A204.1 (cell line): ENCODE measurements around the gene MICAL3.
"Not testable (repeated sequence)": the region's sequence is repeated elsewhere in the genome, so short reads cannot be mapped to it uniquely, and the experiment has no call there.

Experiments used
- FAIRE-seq: peaks from 2 replicates; lab custom pipeline; 2012; peaks lifted over from hg19 to GRCh38; lab: Jason Lieb, UNC

MICAL3 gene, protein sequence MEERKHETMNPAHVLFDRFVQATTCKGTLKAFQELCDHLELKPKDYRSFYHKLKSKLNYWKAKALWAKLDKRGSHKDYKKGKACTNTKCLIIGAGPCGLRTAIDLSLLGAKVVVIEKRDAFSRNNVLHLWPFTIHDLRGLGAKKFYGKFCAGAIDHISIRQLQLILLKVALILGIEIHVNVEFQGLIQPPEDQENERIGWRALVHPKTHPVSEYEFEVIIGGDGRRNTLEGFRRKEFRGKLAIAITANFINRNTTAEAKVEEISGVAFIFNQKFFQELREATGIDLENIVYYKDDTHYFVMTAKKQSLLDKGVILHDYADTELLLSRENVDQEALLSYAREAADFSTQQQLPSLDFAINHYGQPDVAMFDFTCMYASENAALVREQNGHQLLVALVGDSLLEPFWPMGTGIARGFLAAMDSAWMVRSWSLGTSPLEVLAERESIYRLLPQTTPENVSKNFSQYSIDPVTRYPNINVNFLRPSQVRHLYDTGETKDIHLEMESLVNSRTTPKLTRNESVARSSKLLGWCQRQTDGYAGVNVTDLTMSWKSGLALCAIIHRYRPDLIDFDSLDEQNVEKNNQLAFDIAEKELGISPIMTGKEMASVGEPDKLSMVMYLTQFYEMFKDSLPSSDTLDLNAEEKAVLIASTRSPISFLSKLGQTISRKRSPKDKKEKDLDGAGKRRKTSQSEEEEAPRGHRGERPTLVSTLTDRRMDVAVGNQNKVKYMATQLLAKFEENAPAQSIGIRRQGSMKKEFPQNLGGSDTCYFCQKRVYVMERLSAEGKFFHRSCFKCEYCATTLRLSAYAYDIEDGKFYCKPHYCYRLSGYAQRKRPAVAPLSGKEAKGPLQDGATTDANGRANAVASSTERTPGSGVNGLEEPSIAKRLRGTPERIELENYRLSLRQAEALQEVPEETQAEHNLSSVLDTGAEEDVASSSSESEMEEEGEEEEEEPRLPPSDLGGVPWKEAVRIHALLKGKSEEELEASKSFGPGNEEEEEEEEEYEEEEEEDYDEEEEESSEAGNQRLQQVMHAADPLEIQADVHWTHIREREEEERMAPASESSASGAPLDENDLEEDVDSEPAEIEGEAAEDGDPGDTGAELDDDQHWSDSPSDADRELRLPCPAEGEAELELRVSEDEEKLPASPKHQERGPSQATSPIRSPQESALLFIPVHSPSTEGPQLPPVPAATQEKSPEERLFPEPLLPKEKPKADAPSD (N-terminal part only)

DNA sequence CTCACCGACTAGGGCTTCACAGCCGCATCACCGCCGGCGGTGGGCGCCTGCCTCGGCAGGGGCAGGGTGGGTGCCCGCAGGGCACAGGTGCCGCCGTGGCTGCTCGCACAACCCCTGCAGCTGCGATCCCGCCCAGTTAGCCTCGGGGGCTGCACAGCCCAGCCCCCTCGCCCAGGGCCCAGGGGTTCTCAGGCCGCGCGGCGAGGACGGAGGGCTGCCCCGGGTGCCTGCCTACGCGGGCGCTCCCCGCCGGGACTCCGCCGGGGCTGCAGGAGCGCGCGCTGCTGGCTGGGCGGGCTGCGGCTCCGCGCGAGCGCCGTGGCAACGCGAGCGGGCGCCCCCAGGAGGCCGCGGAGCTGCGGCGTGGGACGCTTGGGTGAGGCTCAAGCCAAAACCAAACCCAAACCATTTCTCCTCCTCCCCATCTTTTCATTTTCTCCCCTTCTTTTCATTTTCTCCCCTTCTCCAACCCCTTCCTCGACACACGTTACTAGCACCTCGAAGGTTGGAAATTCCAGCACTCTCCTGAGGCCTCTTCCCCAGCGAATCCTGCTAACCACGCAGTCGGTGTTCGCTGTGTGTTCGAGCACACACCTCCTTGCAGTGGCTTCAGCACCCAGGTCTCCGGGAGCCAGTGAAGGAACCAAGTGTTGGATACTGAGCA is at the start of gene MICAL3:
TSS of gene MICAL3 (minus strand) at position 286 of the 664 bp plus-strand sequence. CDS start 117,749 bp downstream, outside the sequence.
- FAIRE-seq, result no peak

DNA sequence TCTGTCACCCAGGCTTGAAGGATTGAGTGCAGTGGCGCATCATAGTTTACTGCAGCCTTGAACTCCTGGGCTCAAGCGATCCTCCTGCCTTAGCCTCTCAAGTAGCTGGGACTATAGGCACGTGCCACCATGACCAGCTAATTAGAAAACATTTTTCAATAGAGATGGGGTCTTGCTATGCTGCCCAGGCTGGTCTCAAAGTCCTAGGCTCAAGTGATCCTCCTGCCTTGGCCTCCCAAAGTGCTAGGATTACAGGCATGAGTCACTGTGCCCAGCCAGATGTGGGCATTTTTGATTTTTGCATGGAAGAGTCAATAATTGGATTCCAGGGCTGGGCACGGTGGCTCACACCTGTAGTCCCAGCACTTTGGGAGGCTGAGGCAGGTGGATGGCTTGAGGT is 49.6 kb upstream of the MICAL3 start:
- not testable (repeated sequence) for FAIRE-seq

DNA sequence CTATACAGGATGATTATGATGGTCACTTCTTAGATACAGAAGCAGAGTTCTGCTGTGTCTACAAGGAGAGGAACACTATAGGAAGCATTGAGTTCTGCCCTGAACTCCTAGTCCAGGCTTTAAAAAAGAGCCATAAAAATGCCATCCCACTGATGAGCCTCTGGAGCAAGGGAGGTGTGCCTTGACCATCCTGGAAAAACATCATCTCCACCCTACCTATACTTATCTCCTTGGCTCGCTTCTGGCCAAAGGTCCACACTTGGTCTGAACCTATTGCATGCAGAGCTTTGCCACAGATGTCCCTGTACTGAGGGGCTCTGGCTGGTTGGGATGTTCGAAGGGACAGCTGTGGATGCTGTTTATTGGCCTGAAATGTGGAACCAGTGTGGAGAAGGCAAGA is 49.1 kb upstream of the MICAL3 start:
- FAIRE-seq, result no peak

DNA sequence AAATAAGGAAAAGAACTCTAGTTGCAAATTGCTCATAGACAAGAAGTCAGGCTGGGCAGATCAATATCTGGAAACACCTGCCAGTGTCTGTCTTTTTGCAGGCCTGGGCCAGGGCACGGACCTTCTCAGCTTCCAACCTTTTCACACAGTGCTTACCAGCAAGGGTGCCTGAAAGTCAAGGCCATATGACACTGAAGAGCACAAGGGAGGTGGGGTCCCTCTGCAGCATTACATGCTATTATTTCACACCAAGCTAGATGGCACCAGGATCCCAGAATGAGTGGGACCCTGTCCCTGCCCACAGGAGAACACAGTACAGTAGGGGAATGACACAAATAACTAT is 47.6 kb upstream of the MICAL3 start:
- no peak for FAIRE-seq

DNA sequence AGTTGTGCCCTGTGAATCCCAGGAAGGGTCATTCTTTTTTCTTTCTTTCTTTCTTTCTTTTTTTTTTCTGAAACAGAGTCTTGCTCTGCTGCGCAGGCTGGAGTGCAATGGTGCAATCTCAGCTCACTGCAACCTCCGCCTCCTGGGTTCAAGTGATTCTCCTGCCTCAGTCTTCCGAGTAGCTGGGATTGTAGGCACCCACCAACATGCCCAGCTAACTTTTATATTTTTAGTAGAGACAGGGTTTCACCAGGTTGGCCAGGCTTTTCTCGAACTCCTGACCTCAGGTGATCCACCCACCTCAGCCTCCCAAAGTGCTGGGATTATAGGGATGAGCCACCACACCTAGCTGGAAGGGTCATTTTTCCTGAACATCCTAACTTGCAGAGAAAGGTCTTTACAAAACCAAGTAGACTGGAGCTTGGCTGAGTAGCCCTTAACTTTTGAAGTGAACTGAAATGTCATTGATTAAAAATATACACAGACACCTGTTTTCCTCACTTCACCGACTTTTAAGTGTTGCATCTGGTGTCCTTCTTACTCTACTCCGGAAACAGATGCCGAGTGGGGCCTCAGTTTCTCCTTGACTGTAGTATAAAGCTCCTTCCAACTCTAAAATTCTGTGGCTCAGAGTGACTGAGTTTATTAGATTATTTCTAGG is 47.1 kb upstream of the MICAL3 start:
- FAIRE-seq, result not testable (repeated sequence)

DNA sequence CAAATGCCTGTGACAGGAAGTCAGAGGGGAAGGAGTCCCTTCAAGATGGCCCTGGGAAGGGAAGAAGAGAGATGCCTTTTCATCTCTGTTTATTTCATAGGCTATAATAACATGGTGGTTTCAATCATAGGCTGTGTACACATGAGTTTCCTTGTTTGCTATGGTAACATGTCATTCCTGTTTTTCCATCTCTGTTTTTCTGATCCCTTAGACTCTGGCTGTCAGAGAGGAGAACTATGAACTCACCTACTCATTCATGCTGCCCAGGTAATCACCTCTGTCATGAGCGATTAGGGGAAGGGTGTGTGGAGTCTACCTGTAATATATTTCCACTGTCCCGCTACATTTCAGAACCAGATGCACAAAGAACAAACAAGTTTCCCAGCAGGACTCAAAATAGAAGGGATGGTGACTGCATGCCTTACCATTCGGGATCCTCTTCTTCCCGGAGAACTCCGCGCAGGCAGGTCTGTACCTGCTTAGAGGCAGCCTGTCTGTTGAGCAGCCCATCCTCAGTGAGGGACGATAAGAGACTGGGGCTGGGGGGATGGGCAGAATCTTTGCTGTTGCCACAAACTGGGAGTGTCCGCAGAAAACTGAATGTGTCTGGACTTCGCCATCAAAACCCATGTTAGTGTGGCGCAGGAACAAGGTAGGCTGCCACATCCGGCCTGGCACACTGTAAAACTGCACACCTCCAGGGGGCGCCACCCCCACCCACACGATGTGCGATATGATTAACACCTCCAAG is 46.4 kb upstream of the MICAL3 start:
- no peak for FAIRE-seq

DNA sequence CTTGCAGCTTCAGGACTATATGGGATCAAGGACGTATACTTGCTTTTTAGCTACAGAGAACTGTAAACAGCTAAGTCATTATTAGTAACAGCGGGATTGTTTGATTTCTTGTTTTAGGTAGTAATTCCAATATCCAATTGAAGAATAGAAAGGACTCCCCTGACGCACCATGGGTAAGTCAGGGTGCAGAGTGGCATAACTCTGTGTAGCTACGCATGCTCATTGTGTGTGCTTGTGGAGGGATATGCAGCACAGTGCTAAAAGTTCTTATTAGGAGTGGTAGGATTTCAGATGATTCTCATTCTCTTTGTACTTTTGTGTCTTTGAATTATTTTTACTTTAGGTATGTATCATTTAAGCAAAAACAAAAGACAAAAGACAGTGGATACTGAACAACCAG is 45.7 kb upstream of the MICAL3 start:
- FAIRE-seq, result no peak

DNA sequence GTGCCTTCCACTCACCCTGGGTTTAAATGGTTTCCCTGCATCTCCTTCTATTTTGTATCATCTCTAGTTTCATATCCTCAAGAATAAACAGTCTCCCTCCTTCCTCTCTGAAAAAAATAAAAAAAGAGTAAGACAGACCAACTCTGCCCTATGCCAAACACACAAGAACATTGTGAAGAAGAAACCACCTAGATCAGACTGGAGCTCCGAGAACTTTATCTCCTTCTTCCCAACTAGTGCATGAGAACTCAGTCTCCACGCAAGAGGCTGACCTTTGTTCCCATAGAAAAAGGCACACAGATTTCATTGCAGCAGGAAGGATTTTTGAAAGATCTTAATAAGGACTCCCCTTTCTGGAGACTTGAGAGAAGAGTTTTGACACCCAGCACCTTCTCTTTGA is 44.7 kb upstream of the MICAL3 start:
- no peak for FAIRE-seq

DNA sequence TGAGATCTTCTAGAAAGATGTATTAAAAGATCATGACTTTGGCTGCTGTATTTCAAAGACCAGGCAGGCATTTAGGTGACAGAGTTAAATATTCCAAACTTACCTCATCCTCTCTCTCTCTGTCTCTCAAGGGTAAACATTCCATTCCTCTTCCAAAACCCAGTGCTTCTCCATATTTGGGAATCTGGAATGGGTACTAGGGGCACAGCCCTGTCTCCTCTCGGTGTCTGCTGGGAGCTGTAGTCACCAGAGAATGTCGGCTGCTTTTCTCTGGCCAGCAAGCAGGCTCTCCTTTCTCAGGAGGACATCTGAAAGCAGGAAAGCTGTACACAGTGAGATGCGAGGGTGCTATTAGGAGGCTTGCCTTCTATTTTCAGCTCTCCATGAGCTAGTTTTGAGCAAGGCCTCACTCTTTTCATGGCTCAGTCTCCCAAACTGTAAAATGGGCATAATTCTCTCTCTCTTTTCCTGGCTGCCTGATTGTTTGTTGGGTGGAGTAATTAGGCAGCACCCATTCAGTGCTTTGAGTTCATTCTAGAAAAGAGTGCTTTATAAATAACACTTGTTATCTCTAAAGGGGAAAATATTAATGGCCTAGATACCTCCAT is 44.1 kb upstream of the MICAL3 start:
- FAIRE-seq, result no peak

DNA sequence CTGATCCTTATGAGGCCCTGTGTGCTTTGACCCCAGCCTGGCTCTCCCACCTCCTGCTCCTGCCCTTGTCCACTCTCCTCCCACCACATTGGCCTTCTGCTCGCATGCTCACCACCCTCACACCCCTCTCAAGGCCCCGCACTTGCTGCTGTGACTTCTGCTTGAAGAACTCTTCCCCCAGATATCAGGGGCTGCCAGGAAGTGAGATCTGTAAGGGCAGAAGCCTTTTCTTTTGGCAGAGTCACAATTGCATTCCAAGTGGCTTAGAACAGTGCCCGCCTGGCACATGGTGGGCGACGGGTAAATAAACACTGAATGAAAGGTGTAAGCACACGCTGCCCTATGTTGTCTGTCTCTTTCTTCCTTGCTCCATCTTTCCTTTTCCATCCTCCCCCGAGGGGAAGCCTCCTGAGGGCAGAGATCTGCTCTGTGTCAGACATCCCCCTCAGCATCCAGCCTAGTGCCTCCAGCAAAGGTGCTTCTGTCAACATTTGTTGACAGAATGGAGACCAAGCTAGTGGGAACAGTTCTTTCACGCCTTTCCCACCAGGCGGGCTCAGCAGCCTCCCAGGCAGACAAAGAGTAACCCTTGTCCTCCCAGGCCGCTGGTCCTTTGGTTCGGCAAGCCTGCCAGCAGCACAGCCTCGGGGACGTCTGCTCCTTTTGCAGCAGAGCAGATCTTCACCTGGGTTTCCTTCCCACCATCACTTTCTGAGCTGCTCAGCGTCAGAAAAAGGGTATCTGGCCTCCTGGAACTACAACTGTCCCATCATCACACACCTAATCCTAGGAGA is 43.4 kb upstream of the MICAL3 start:
- FAIRE-seq, result no peak

DNA sequence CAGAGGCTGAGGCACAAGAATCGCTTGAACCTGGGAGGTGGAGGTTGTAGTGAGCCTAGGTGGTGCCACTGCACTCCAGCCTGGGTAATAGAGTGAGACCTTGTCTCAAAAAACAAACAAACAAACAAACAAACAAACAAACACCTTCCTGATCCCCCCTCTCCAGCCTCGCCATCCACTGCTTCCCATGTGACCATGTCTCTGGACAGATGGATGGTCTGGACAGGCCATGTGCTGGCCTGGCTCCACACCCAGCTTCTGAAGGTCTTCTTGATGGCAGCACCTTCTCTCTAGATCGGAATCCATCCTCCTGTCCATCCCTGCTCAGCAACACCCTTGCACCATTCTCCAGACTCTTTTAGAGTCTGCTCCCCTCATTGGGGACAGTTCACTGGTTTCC is 42.8 kb upstream of the MICAL3 start:
- no peak for FAIRE-seq

DNA sequence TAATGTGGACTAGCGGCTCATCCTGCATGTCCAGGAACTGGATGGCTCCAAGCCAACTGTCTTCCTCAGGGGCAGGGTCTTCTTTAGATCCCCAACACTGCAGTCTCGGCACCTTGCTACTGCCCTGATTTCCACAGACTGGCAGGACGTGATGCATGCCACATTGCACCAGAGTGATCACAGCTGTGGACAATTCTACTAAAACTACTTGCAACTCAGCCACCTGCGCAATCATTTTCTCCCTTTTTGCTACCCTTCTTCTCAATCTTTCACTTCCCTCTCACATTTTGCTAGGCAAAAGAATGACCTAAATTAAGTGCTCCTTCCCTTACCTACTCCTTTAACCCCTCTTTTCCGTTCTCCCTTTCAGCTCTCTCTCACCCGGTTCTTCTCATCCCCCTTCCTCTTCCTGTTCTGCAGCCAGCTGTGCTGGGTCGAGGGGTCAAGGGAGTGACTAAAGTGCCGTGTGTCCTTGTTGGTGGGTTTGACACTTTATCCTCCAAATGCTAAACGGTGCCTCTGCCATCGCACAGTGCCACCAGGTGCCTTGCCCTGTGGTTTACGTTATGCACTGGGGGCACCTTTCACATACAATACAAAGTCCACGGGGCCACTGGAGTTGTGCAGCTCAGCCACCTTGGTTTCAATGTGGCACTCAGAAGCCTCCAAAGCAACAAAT is 42.0 kb upstream of the MICAL3 start:
- FAIRE-seq, result no peak

DNA sequence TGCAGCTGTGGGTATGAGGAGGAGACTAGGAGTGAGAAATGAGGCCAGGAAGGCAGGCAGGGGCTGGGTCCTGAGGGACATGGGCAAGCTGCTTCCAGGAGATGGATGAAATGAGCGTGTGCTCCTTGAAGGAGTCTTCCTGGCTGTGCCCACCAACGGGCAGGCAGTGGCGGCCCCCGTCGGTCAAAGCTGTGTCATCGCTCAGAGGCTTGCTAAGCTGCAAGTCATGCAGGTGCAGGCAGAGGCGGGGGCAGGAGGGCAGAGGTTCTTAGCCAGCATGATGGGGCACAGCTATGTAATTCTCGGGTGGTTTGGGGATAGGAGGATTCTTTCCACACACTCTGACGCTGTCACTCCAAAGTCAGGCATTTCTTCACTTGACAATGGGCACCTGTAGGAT is 40.9 kb upstream of the MICAL3 start:
- no peak for FAIRE-seq

DNA sequence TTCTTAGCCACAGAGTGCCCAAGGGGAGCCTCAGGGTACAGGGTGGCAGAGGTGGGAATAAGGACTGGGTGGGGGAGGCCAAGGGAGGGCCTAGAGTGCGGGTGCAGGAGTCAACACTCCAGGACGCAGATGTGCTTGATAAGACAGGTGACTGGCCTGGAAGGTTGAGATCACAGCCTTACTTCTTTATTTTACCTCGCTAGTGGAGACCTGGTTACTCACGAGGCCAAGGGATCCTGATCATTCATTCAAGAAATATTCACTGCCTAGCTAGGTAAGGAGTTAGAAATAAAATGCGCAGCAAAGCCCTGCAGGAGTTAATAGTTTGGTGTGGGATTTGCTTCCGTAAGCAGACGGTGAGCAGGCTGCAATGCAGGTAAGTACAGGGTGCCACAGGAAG is 40.3 kb upstream of the MICAL3 start:
- FAIRE-seq, result no peak

DNA sequence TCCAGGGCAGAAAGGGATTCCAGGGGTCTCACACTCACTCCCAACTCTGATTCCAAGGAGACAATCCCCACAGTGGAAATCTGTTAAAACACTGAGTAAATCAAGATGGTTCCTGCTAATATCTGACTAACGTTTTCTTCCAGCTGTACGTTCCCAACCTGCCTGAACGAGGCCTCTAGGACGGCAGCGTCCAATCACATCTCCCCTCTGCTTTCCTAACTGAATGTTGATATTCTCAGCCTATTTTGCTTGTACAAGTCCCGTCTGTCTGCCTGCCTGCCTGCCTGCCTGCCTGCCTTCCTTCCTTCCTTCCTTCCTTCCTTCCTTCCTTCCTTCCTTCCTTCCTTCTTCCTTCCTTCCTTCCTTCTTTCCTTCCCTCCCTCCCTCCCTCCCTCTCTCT is 39.4 kb upstream of the MICAL3 start:
- not testable (repeated sequence) for FAIRE-seq

DNA sequence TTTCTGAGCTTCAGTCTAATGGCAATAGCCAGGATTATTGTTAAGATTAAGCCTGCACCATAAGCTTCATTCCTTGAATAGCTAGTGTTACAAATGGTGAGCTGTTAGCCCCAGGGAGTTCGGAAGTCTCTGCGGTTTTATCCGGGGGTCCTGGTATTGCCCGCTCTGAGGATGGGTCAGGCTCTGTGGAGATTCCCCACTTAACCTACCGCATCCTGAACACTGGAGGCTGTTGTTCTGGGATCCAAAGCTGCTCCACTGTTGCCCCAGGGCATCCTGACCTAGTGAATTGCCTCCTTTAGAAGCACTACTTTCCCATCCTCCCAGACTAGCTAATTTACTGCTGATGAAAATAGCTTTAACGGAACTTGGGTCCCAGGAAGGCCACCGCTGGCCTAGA is 38.9 kb upstream of the MICAL3 start:
- no peak for FAIRE-seq

DNA sequence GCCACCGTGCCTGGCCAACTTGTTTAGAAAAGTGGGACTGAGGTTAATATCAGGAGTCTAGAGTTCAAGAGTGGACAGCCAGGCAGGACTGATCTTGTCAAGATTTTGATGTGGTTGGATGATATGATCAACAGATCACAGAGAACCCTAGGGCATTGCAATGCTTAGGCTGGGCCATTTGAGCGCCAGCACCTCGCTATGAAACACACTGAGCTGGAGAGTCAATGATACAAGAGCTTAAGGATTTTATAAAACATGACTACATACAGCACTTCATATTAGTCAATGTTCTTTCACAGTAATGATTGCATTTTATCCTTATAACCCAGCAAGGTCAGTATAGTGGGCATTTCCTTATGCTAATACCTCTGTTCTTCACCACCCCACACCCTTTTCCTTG is 38.1 kb upstream of the MICAL3 start:
- no peak for FAIRE-seq

DNA sequence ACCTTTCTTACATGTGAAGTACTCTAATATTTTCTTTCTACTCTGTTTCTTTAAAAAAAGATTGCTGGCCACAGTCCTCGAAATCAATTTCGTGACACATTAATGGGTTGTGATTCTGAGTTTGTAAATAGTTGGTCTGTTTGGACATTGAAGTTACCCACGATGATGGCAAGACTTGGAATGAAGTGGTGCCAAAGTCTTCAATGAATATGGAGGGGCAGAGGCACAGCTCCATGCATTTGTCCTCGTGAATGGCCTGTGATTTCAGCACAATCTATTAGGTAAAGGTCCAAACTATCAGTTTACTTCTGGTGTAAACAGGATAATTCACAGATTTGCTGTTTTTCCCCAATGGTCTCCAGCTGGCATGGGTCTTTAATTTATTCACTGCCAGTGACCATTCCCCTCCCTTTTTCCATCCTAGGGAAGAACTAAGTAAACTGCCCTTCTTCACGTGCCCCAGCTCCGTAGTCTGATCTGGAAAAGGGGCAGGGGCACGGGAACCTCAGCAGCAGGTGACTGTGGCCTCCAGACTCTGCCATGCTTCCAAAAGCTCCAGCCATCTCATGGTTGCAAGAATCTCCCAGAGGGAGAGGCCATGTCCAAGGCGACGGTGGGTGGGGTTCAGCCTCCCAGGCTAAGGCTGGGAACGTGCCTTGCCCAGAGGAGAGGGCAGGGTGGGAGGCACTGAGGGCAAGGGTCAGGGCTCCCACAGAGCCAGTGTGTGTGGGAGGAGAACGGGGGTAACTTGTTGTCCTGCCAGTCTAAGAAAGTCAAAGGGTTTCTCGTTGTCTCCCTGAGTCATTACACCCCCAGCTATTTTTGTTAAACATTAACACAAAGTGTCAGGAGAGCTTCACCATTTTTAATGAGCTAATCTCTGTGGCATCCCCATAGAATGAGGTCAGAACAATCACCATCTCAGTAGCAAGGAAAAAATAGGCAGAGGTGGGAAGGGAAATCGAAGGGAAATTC is 36.6 kb upstream of the MICAL3 start:
- FAIRE-seq, result no peak
